Peyer's patch (tissue), 4 donors: ENCODE results near the gene CORO7. TPM values are rescaled to one million over a fixed set of nuclear protein-coding genes. Genes with fewer than 3 reads are reported as not detected.
A peak's percentile ranks its signal among the peaks of the same experiment; 100 is the strongest.

ENCODE experiments used
- DNase-seq, 3 donors: peaks; one replicate each; pipeline ENCODE4 v3.0.0-alpha.2; 2017 to 2019
- H3K27ac ChIP-seq, 4 donors: fragments of 200-600 bp; sonication (generic); one replicate each; pipeline ENCODE4 v1.5.1; 2016 to 2019
- H3K27me3 ChIP-seq, 2 donors: fragments of 200-600 bp; sonication (generic); one replicate each; pipeline ENCODE4 v1.5.1; 2019
- H3K36me3 ChIP-seq, 3 donors: fragments of 200-600 bp; sonication (generic); one replicate each; pipeline ENCODE4 v1.5.1; 2016 to 2019
- H3K4me1 ChIP-seq, 4 donors: fragments of 200-600 bp; sonication (generic); one replicate each; pipeline ENCODE4 v1.5.1; 2016 to 2019
- H3K4me3 ChIP-seq, 4 donors: fragments of 200-600 bp; sonication (generic); 1 replicate in 3 of 4; 2 replicates in 1 of 4; pipeline ENCODE4 v1.5.1; 2016 to 2019; ENCODE audit warnings: mild to moderate bottlenecking in 1 of 4
- H3K9me3 ChIP-seq, 4 donors: fragments of 200-600 bp; sonication (generic); one replicate each; pipeline ENCODE4 v1.5.1; 2016 to 2019; ENCODE audit warnings: mild to moderate bottlenecking in 1 of 4
- POLR2A ChIP-seq, 2 donors: fragments of 450-650 bp; IDR thresholded peaks; one replicate each; pipeline ENCODE4 v1.5.1; 2017; ENCODE audit warnings: antibody characterized with exemption in 2 of 2, mild to moderate bottlenecking in 2 of 2, moderate library complexity in 2 of 2
- total RNA-seq, 4 donors: library from RNA; depleted of rRNA; stranded (reverse); fragments of >200 nt; gene quantifications; one replicate each; pipeline ENCODE4 v1.1.0, GENCODE V29; 2016
- TF ChIP-seq, protein P1 (sequence below), 6 experiments: fragments of 450-650 bp in 4 of 6; fragments of 200-600 bp in 2 of 6; sonication (generic) in 1 of 6; IDR thresholded peaks; one replicate each; pipeline ENCODE4 v1.5.1; 2017 to 2019; ENCODE audit warnings: antibody characterized with exemption in 6 of 6, mild to moderate bottlenecking in 3 of 6, moderate library complexity in 1 of 6

Gene CORO7
- total RNA-seq, 4 donors from 2014 or later, result 73.4 to 219 (median 110) TPM

- TF ChIP-seq, protein P1, sequence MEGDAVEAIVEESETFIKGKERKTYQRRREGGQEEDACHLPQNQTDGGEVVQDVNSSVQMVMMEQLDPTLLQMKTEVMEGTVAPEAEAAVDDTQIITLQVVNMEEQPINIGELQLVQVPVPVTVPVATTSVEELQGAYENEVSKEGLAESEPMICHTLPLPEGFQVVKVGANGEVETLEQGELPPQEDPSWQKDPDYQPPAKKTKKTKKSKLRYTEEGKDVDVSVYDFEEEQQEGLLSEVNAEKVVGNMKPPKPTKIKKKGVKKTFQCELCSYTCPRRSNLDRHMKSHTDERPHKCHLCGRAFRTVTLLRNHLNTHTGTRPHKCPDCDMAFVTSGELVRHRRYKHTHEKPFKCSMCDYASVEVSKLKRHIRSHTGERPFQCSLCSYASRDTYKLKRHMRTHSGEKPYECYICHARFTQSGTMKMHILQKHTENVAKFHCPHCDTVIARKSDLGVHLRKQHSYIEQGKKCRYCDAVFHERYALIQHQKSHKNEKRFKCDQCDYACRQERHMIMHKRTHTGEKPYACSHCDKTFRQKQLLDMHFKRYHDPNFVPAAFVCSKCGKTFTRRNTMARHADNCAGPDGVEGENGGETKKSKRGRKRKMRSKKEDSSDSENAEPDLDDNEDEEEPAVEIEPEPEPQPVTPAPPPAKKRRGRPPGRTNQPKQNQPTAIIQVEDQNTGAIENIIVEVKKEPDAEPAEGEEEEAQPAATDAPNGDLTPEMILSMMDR (IDR thresholded peaks at IDR 0.05), result no peak
- TF ChIP-seq POLR2A (IDR thresholded peaks at IDR 0.05), result no peak
- H3K27ac ChIP-seq, result no peak overlapping the region
- H3K36me3 ChIP-seq, result peaks cover 0 to 25% (median 0%) of the 10 kb centered on the region in 3 donors
- no peak overlapping the region for H3K4me3 ChIP-seq
- H3K4me1 ChIP-seq, result no peaks in the 10 kb centered on the region
- DNase-seq, result no peak
- H3K27me3 ChIP-seq, result no peaks in the 10 kb centered on the region
- H3K9me3 ChIP-seq, result no peaks in the 10 kb centered on the region
These were observed 75.1 kb downstream of the CORO7 start for GRCh38 chr16:4341250-4341649.

DNA sequence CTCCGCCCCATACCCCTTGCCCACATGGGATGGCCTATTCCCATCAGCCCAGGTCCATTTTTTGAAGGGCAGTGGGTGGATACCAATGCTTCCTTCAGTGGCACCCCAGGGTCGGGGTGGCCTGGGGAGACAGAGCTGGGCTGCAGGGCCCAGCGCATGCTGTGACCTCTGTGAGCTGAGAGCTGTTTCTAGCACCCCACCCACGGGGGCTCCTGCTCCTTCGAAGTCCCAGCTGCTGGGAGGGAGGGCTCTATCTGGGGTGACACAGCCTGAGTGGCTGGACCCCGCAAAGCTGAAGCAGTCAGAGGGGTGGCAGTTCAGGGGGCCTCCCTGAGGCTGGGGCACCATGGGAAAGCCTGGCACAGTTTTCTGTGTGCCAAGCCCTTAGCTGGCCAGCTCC is 76.0 kb downstream of the CORO7 start:
- Histone ChIP-seq H3K9me3 (no peaks in the 10 kb centered on the region), H3K4me3 (no peak overlapping the region), H3K4me1 (no peaks in the 10 kb centered on the region), H3K27me3 (no peaks in the 10 kb centered on the region), H3K36me3 (peaks cover 0 to 25% (median 0%) of the 10 kb centered on the region in 3 donors), H3K27ac (no peak overlapping the region)
- DNase-seq, result no peak
- TF ChIP-seq, protein P1 (IDR thresholded peaks at IDR 0.05), result no peak
- TF ChIP-seq POLR2A (IDR thresholded peaks at IDR 0.05), result no peak

GRCh38 chr16:4339909-4340308 is 76.5 kb downstream of the CORO7 start:
- Histone ChIP-seq H3K4me3 (no peak overlapping the region), H3K4me1 (no peaks in the 10 kb centered on the region), H3K9me3 (no peaks in the 10 kb centered on the region), H3K27me3 (no peaks in the 10 kb centered on the region), H3K27ac (peak overlapping the region in 1 of 4 donors; percentile 9), H3K36me3 (peaks cover 0 to 25% (median 0%) of the 10 kb centered on the region in 3 donors)
- no peak for DNase-seq
- TF ChIP-seq, protein P1 (IDR thresholded peaks at IDR 0.05), result no peak
- TF ChIP-seq POLR2A (IDR thresholded peaks at IDR 0.05), result no peak

DNA sequence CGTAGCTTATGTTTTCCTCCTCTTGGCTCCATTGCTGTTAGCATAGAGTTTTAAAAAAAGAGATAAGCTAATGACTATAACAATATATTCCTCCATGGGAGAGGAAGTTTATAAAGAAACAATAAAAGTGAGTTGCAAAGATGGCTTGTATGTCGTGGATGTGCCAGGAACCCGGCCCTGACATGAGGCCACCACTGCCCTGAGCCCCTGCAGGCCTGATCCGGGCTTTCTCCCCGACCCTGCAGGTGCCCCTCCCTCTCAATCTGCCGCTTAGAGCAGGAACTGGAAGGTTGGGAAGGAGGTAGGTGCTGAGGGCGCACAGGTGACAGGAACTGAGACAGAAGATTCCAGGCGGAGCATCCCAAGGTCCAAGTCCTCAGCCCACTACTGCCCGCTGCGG is 76.9 kb downstream of the CORO7 start:
- Histone ChIP-seq H3K4me1 (no peaks in the 10 kb centered on the region), H3K4me3 (no peak overlapping the region), H3K27me3 (no peaks in the 10 kb centered on the region), H3K36me3 (peaks cover 0 to 25% (median 0%) of the 10 kb centered on the region in 3 donors), H3K9me3 (no peaks in the 10 kb centered on the region), H3K27ac (peak overlapping the region in 1 of 4 donors; percentile 9)
- TF ChIP-seq, protein P1 (IDR thresholded peaks at IDR 0.05), result no peak
- no peak for TF ChIP-seq POLR2A (IDR thresholded peaks at IDR 0.05)
- DNase-seq, result no peak

GRCh38 chr16:4338712-4339299 is 77.6 kb downstream of the CORO7 start:
- no peaks in the 10 kb centered on the region for H3K9me3 ChIP-seq
- no peak for TF ChIP-seq POLR2A (IDR thresholded peaks at IDR 0.05)
- TF ChIP-seq, protein P1 (IDR thresholded peaks at IDR 0.05), result no peak
- no peaks in the 10 kb centered on the region for H3K27me3 ChIP-seq
- H3K4me3 ChIP-seq, result no peak overlapping the region
- no peak for DNase-seq
- H3K36me3 ChIP-seq, result peaks cover 0 to 25% (median 0%) of the 10 kb centered on the region in 3 donors
- H3K27ac ChIP-seq, result no peak overlapping the region
- no peaks in the 10 kb centered on the region for H3K4me1 ChIP-seq
